Measurements from ENCODE around the gene TCF4. TPM values are rescaled to one million over a fixed set of nuclear protein-coding genes. Genes with fewer than 3 reads are reported as not detected.

TCF4 gene
- total and polyA plus RNA-seq, 2 experiments from 2014 or later = 77.7 to 89.2 TPM

- Mint-ChIP-seq H3K4me3 (no peak overlapping the region), H3K27ac (no peak overlapping the region), H3K4me1 (peaks cover 69% of the 10 kb centered on the region), H3K9me3 (no peaks in the 10 kb centered on the region), H3K27me3 (ENCODE audit: insufficient read depth, low read depth, poor library complexity) (peaks cover 11% of the 10 kb centered on the region), H3K36me3 (ENCODE audit: low read depth) (no peaks in the 10 kb centered on the region)
- no peaks in the 10 kb centered on the region for H3K36me3 ChIP-seq (ENCODE audit: insufficient read depth)
- ATAC-seq (no peak), DNase-seq (ENCODE audit: low spot score) (no peak)
- no peak overlapping the region for H2AFZ ChIP-seq
- H3K4me1 ChIP-seq (ENCODE audit: insufficient read depth) = peaks cover 70% of the 10 kb centered on the region
- no peak overlapping the region for H3K27ac ChIP-seq (ENCODE audit: low read depth)
- H3F3A ChIP-seq (replicated peaks; ENCODE audit: low read depth) = no peaks in the 10 kb centered on the region
- H4K20me1 ChIP-seq (replicated peaks; ENCODE audit: insufficient read depth) = no peaks in the 10 kb centered on the region
- H3K4me3 ChIP-seq = no peak overlapping the region
- peaks cover 5% of the 10 kb centered on the region; the same call in 1 of the 2 replicates for H3K27me3 ChIP-seq (ENCODE audit: insufficient read depth)
- no peaks in the 10 kb centered on the region for H3K9me2 ChIP-seq (ENCODE audit: insufficient read depth)
- peak overlapping the region; percentile 64 for H3K4me2 ChIP-seq
- 0 out of 2 replicates have a peak, but pooled peaks cover 11% of the 10 kb centered on the region for H3K79me2 ChIP-seq (replicated peaks; ENCODE audit: insufficient read depth)
- TF ChIP-seq, protein P1, sequence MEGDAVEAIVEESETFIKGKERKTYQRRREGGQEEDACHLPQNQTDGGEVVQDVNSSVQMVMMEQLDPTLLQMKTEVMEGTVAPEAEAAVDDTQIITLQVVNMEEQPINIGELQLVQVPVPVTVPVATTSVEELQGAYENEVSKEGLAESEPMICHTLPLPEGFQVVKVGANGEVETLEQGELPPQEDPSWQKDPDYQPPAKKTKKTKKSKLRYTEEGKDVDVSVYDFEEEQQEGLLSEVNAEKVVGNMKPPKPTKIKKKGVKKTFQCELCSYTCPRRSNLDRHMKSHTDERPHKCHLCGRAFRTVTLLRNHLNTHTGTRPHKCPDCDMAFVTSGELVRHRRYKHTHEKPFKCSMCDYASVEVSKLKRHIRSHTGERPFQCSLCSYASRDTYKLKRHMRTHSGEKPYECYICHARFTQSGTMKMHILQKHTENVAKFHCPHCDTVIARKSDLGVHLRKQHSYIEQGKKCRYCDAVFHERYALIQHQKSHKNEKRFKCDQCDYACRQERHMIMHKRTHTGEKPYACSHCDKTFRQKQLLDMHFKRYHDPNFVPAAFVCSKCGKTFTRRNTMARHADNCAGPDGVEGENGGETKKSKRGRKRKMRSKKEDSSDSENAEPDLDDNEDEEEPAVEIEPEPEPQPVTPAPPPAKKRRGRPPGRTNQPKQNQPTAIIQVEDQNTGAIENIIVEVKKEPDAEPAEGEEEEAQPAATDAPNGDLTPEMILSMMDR (conservative IDR thresholded peaks at IDR 0.05; ENCODE audit: low read depth in 2 of 2) = no peak
- TF ChIP-seq, protein P2, sequence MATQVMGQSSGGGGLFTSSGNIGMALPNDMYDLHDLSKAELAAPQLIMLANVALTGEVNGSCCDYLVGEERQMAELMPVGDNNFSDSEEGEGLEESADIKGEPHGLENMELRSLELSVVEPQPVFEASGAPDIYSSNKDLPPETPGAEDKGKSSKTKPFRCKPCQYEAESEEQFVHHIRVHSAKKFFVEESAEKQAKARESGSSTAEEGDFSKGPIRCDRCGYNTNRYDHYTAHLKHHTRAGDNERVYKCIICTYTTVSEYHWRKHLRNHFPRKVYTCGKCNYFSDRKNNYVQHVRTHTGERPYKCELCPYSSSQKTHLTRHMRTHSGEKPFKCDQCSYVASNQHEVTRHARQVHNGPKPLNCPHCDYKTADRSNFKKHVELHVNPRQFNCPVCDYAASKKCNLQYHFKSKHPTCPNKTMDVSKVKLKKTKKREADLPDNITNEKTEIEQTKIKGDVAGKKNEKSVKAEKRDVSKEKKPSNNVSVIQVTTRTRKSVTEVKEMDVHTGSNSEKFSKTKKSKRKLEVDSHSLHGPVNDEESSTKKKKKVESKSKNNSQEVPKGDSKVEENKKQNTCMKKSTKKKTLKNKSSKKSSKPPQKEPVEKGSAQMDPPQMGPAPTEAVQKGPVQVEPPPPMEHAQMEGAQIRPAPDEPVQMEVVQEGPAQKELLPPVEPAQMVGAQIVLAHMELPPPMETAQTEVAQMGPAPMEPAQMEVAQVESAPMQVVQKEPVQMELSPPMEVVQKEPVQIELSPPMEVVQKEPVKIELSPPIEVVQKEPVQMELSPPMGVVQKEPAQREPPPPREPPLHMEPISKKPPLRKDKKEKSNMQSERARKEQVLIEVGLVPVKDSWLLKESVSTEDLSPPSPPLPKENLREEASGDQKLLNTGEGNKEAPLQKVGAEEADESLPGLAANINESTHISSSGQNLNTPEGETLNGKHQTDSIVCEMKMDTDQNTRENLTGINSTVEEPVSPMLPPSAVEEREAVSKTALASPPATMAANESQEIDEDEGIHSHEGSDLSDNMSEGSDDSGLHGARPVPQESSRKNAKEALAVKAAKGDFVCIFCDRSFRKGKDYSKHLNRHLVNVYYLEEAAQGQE (IDR thresholded peaks at IDR 0.05; ENCODE audit: unreplicated experiment) = no peak
- TF ChIP-seq ZNF462 (CRISPR knock-in tag; IDR thresholded peaks at IDR 0.05) (no peak), EZH2phosphoT487 (IDR thresholded peaks at IDR 0.05; ENCODE audit: unreplicated experiment) (no peak), NANOG (IDR thresholded peaks at IDR 0.05; ENCODE audit: borderline replicate concordance) (no peak), ZNF114 (CRISPR knock-in tag; IDR thresholded peaks at IDR 0.05) (no peak), JUNB (IDR thresholded peaks at IDR 0.05; ENCODE audit: unreplicated experiment) (no peak), POLR2AphosphoS5 (IDR thresholded peaks at IDR 0.05; ENCODE audit: low read depth) (no peak), CREB1 (CRISPR knock-in tag; IDR thresholded peaks at IDR 0.05; ENCODE audit: low read depth) (no peak), ZNF331 (CRISPR knock-in tag; IDR thresholded peaks at IDR 0.05; ENCODE audit: low read depth) (no peak)
Measured at GRCh38 chr18:55353391-55353790, 234.6 kb downstream of the TCF4 start.

All from GM23338 (cell line).